HG03066 (cell line): ENCODE results near the gene FN3K.

Experiments used
- ATAC-seq: cut with Tn5 transposase; IDR thresholded peaks from one replicate; pipeline ENCODE4 v1.9.1; 2021; ENCODE audit warnings: low read depth; ENCODE audit not compliant: unreplicated experiment

FN3K gene

DNA sequence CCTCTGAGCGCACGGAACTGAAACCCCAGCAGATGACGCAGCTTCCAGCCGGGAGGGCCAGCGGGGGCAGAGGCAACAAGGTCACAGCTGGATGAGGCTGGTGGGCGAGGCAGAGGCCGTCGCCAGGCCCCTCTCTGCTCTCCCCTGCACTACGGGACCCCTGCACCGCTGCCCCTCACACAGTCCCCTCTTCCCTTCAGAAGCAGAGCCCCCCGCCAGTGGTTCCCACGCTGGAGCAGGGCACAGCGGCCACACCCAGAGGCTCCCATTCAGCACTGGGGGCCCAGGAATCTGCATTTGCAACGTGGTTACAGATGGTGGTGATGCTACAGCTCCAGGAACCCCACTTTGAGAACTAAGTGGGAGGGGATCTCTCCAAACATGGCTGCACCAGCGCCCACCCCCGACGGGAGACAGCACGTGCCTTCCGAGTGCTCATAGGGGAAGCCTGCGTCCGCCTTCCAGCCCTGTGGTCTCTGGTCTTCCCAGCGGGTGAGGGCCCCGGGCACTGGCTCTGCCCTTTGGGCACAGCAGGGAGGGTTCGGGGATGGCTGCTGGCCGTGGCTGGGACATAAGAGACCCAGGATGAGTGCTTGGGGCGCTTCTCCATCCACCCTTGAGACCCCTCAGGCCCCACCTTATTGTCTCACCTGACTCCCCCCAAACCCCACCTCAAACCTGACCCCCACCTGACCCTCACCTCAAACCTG lies 32.2 kb upstream of the FN3K start:
- ATAC-seq = no peak

DNA sequence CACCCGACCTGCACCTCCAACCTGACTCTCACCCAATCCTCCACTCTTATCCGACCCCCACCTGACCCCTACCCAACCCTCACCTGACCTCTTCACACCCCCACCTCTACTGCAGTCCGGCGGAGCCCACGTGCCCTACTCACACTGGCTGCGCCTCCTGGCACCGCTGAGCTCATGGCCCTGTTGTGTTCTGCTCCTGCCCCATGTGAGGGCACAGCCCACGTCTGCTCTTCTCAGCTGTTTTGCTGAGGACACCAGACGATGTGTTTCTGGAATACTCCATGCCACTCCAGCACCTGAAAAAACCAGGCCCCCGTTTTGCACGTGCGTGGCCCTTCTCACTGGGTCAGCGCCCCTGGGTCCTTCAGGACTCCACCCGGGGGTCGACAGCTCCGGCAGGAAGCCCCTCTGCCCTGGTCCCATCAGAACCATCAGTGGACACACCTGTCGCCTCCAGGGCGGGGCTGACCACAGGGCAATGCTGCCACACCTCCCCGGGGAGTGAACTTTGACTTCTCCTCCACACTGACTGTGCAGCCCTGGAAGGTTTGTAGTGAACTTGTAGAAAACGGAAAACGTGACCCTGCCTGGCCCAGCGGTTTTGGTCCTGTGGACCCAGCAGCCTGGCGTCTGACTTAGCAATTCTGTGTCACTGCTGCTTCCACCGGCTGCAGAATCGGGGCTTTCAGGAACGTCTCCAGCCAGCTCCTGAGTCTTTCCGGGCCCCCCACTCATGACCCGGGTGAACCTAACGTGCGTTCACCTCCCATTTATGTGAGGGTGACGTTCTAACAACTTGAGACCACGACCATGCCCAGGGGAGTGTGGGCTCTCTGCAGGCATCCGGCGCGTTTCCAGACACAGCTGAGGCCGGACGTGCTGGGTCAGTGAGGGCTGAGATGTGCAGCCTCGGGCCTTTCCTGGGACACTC lies 31.2 kb upstream of the FN3K start:
- ATAC-seq = no peak

DNA sequence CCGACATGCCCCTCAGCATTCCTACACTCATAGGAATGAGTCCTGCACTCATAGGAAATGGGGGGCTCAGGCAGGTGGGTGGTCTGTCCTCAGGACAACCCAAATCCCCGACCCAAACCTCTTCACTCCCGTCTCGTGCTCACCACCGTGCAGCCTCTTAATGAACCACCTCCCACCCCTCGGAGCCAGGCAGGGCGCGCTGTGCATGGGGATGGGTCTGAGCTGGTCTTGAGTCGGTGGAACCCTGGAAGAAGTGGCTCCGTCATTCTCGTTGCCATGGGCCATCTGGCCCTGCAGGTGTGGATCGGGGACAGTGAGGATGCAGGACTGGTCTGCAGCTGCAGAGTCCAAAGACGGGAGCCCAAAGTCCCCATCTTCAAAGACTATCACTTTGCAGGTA lies 30.5 kb upstream of the FN3K start:
- no peak for ATAC-seq

DNA sequence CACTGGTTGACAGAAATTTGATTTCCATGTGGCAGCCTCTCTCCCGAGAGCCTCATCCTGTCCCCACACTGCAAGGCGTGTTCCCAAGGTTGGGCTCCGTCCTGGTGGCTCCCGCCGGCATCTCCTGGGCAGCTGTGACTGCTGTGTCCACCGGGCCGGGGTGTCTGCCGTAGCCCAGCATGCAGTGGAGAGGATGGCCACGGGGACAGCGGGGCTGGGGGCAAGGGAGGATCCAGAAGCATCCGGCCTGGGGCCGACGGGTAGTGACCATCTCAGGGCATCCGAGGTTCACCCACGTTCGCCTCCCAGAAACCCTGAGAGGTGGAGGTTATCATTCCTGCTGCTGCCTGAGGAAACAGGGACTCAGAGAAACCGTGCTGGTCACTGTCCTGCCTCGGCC lies 29.7 kb upstream of the FN3K start:
- ATAC-seq = no peak

DNA sequence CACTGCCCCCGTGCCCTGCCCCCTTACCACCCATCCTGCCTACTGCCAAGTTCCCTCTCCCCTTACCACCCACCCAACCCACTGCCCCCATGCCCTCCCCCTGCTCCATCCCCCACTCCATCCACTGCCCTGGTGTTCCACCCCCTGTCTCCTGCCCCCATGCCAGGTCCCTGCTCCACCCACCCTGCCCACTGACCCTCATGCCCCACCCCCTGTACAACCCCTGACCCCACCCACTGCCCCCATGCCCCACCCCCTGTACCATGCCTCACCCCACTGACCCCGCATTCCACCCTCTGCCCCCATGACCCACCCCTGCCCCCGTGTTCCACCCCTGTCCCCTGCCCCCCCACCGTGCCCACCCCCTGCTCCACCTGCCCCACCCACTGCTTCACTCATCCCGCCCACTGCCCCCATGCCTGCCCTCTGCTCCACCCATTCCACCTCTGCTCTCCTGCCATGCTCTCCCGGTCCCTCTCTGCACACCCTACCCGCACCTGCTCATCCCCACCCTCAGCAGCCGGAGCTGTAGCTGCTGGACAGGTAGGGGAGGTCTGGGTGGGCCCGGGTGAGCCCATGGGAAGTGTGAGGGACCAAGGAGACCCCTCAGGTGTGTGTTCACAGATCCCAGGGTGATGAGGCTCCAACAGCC lies 26.3 kb upstream of the FN3K start:
- ATAC-seq = no peak

DNA sequence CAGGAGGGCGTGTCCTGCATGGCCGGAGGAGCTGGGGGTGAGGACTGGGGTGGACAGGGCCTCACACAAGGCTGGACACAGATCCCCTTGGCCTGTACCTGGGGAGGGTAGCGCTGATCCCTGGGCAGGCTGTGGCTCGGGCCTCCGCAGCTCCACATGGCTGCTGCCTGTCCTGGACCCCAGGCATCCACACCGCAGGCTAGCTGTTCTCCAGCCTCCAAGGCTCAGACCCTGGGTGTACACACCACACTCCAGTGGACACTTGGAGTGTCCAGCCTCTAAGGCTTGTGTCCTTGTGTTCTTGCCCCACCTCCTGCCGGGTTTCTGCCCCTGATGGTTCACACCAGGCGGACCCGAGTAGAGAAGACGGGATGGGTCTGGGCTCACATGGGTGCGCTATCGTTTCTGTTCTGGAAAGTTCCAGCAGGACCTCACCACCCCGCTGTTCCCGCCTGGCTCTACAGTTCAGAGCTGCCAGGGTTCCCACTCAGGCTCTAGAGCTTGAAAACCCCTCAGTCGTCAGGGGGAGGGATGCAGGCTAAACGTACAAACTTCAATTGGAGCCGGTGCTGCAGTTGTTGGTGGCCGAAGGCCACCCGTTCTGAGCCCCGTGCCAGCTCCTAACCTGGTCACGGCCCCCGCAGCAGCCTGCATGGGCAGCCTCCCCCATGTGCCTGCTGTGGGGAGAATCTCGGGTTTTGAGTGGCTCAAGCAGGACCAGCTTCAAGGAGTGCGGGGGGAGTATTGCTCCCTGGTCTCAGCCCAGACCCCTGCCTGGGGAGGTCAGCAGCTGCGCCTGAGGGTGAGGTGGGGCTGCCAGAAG lies 25.5 kb upstream of the FN3K start:
- ATAC-seq = no peak

DNA sequence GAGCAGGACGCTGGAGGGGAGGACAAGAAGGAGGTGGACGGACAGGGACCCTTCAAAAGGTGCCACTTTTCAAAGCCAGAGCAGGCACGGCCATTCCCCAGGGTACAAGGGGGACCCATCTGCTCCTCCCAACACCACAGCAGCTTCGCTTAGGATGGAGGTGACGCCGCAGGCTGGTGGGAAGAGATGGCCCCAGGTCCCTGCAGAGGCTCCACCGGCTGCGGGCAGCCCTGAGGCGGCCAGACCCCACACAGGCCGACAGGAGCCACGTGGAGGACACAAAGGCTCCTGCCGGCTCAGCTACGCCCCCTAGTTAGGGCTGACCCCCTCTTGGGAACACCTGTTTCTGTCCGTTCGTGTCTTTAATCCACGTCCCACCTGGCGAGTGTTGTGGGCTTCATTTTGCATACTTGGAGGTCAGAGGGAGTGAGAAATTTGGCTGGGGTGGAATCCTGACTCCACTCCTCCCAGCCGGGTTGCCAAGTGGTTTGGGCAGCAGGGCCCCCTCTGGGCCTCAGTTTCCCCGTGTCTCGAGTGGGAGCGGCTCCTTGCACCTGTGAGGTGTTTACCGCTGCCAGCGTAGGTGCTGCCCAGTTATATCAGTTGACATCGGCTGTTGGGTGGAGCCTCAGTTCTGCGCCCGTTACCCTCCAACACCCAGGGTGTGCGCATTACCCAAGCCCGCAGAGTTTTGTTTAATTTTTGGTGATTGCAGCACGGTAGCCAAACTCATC lies 24.7 kb upstream of the FN3K start:
- no peak for ATAC-seq

DNA sequence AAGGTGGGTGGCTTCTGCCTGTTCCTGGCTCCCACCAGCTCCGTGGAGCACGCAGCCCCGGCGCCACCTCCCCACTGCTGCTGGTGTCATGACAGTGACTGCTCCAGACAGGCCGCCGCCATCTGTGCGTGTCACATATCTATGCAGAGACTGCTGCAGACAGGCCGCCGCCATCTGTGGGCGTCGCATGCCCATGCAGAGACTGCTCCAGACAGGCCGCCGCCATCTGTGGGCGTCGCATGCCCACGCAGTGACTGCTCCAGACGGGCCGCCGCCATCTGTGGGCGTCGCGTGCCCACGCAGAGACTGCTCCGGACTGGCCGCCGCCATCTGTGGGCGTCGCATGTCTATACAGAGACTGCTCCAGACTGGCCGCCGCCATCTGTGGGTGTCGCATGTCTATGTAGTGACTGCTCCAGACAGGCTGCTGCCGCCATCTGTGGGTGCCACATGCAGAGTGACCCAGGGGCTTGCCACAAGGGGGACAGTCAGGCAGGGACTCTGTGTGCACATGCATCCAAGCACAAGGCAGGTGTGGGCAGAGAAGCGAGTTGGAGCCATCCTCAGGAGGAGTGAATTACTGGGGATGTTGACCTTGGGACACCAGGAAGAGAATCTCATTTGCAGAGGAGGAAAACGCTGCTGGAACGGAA lies 22.2 kb upstream of the FN3K start:
- ATAC-seq = no peak

DNA sequence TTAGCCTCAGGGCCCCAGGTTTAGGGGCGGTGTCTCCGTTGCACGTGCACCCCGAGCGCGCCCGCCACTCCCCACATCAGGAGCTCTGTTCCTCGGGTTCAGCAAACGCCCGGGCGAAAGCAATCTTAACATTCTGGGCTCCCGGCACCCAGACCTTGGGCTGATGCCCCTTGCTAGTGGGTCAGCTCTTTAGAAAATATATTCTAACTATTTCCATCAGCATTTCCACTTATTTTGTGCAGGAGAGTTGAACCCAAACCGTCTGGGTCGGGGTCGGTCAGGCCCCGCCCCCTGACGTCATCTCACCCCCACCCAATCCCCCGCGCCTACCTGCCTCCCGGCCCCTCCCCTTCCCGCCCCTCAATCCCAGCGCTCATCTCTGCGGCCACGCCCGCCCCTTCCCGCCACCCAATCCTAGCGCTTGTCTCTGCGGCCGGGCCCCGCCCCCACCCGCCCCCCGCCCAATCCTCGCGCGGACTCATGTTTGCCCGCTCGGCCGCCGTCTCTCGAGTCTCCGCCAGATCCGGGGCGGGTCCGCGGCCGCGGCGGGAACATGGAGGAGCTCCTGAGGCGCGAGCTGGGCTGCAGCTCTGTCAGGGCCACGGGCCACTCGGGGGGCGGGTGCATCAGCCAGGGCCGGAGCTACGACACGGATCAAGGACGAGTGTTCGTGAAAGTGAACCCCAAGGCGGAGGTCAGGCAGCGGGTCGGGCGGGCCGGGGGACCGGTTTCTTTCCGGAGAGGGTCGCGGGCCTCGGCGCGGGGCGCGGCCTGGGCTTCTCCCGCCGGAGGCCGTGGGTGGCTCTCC lies 19.0 kb upstream of the FN3K start, which contains the start of gene FN3KRP:
Gene FN3KRP, plus strand, starts transcription at position 504 of the 808 bp plus-strand sequence. Its CDS starts 50 bp downstream, at position 554.
- peak; percentile 64 for ATAC-seq

DNA sequence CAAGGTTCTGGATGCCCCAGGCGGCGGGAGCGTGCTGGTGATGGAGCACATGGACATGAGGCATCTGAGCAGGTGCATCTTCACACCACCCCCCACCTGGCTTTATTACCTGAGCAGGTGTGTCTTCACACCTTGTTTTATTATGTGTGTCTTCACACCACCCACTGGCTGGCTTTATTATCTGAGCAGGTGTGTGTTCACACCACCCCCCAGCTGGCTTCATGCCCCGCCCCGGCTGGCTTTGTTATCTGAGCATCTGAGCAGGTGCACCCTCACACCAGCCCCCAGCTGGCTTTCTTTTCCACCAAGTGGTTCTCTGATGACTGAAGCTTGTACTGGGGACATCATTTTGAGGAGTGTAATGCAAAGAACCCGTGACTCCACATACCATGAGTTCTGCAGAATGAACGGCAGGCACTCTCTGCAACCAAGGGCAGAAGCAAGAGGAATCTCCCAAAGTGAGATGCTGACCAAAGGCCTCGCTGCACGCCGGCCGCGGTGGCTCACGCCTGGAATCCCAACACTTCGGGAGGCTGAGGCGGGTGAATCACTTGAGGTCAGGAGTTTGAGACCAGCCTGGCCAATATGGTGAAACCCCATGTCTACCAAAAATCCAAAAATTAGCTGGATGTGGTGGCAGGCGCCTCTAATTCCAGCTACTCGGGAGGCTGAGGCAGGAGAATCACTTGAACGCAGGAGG lies 16.3 kb upstream of the FN3K start:
- no peak for ATAC-seq

DNA sequence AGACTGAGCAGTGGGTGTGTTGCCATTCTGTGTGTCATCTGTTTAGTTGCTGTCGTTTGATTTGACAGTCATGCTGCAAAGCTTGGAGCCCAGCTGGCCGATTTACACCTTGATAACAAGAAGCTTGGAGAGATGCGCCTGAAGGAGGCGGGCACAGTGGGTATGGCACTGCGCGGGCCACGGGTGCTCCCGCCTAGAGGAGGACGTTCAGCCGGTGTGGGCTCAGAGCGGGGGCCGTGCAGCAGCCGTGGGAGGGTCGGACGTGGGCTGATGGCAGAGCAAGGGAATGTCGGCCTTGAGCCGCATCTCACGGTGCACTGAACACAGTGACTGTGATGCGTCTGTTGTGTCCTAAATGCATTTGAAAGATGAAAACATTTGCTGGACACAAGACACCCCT lies 15.2 kb upstream of the FN3K start:
- no peak for ATAC-seq

DNA sequence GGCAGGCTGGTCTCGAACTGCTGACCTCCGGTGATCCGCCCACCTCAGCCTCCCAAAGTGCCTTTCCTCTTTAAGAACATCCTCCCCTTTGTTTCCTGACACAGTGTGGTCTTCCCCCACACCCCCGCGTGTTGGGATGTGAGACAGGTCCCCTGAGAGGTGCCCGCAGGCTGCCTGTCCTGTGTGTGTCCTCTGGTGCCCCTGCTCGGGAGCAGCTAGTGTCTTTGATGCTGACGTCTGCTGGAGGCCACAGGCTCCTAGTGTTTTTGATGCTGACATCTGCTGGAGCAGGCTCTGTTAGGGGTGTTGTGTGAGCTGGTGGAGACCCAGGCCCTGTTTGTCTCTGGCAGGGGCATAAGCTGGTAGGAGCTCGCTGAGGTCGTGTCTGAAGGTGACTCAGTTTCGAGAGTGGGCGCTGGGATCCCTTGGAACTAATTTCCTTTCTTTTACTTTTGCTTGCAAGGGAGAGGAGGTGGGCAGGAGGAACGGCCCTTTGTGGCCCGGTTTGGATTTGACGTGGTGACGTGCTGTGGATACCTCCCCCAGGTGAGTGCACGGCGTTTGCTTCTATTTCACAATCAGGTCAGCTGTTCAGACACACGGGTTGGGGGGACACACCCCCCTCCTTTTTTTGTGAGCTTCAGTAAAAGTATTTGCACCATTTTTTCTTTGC lies 12.9 kb upstream of the FN3K start:
- no peak for ATAC-seq

DNA sequence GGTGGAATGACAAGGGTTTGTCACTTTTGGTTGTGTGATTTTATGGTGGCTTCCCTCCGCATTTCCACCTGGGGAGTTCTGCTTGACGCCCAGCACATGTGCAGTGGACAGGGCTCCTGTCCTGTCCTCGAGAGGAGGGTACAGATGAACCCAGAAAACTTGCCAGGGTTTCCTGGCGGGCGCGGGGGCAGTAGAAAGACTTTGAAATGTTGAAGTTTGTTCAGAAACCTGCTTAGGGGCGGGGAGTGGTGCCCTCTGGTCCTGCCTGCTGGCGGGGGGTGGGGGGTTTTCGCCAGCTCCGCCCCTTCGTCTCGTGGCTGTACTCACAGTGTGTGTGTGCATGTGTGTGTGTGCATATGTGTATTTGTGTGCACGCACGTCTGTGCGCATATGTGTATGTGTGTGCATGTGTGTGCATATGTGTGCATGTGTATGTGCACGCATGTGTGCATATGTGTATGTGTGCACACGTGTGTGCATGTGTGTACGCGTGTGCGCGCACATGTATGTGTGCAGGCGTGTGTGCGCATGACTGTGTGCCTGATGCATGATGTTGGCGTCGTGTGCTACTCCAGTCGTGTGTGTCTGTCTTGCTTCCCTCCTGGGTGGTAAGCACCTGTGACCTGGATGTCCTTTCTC lies 12.1 kb upstream of the FN3K start:
- ATAC-seq = no peak

DNA sequence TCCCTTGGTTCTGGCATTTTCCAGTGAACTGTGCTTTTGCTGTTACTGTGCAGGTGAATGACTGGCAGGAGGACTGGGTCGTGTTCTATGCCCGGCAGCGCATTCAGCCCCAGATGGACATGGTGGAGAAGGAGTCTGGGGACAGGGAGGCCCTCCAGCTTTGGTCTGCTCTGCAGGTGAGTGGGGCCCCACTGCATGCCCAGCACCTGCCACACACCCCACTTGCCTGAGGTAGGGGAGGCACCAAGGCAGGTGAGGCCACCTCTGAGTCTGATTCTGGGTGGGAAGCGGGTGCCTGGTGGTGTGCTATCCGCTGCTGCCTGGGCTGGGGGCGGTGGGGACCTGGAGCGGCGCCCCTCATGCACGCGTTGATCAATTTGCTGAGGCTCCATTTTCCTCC lies 9.0 kb upstream of the FN3K start:
- no peak for ATAC-seq

DNA sequence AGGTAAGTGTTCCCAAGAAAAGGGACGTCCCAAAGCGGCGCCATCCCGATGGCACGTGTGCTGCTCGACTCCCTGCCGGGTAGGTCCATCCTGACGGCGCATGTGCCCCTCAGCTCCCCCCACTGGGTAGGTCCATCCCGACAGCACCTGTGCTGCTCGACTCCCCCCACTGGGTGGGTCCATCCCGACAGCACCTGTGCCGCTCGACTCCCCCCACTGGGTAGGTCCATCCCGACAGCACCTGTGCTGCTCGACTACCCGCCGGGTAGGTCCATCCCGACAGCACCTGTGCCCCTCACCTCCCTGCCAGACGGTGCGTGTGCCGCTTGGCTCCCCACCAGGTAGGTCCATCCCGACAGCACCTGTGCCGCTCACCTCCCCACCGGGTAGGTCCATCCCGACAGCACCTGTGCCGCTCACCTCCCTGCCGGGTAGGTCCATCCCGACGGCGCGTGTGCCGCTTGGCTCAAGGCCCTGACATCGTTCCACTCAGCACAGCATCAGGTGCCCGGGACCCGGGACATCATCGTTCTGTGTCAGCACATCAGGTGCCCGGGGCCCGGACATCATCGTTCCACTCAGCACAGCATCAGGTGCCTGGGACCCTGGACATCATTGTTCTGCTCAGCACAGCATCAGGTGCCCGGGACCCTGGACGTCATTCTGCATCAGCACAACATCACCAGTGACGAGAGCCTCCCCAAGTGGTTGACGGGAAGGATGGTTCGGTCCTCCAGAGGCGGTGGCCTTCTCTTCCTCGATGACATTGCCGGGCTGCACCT lies 5.7 kb upstream of the FN3K start:
- ATAC-seq = no peak

DNA sequence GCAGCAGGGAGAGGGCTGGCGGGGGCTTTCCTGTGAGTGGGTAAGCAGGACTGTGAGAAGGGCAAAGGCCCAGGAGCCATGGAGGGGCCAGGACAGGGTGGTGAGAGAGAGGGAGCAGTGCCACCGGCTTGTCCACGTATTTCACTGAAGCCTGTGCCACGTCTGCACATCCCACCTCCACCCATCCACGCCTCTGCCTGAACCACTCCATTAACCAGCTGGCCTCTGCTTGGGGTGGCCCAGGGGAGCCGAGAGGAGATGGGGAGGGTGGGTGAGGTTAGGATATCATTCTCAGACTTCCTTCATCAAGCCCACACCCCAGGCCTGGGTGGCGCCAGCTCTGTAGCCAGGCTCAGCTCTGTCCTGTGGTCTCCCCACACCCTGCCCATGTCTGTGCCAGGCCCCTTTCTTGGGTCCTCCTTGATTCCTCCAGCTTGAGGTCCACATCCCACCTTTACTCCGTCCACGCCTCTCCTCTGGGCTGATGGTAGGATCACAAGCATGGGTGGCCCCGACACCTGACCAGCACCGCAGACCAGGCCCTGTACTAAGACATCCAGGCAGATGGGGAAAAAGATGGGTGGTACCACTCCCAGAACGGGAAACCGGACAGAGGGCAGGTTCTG lies 3.2 kb upstream of the FN3K start:
- ATAC-seq = no peak
